IPS-18c (cell line): ENCODE results near the gene FNIP2.
"Not testable (repeated sequence)": the region's sequence is repeated elsewhere in the genome, so short reads cannot be mapped to it uniquely, and the experiment has no call there.

Experiments used
- H3K4me3 ChIP-seq: 2 replicates; pipeline ENCODE4 v1.7.0; 2013; ENCODE audit warnings: low read depth, mild to moderate bottlenecking, low read length, moderate library complexity; ENCODE audit not compliant: insufficient read depth
- H3K9me3 ChIP-seq: one replicate; pipeline ENCODE4 v1.6.1; 2013; ENCODE audit warnings: mild to moderate bottlenecking, low read length, moderate library complexity; ENCODE audit not compliant: control insufficient read depth, insufficient read depth

The FNIP2 gene

GRCh38 chr4:158869001-158869400 lies 100.2 kb downstream of the FNIP2 start:
- Histone ChIP-seq H3K4me3 (no peak overlapping the region), H3K9me3 (no peaks in the 10 kb centered on the region)

- no peak overlapping the region for H3K4me3 ChIP-seq
- H3K9me3 ChIP-seq: no peaks in the 10 kb centered on the region
Observed at GRCh38 chr4:158869761-158870160, 100.9 kb downstream of the FNIP2 start.

DNA sequence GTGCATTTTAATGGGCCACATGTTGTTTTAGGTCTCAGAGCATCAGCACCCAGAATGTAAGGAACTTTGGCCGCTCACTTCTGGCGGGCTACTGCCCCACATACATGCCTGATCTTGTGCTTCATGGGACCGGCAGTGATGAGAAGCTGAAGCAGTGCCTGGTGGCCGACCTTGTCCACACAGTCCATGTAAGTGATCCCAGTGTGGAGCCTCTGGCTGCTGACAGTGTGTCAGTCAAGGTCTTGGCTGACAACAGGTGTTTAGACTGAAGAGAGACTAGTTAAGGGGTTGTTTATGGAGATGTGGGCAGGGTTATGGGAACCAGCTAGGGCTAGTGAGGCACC lies 101.4 kb downstream of the FNIP2 start:
- no peak overlapping the region for H3K4me3 ChIP-seq
- no peaks in the 10 kb centered on the region for H3K9me3 ChIP-seq

DNA sequence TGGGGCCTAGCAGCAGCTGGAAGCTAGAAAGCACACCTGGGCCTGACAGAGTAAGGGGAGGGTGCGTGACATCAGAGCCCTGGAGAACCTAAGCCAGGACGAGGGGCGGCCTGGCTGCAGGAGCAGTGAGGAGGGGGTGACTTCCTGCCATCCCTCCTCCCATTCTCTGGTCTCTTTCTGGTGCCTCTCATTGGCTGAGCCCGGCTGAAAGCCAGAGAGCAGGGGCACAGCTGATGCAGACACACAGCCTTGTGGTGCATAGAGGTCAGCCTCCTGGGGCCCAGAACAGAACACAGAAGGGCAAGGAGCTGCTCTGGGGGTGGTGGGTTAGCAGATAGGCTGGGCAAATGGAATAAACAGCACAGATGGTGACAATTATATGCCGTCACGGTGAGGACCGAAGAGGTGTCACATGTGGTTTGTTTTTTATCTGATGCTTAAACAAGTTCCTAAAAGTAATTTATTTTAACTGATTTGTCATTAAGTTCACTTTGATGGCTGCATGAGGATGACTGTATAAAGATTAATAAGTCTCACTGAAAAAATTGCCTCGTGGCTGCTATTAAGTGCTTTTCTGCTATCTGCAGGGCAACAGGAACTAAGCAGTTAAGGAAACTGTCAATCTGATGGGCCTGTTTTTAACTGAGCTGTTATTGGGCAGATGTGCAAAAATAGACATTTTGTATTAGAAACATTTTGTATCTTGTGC lies 102.0 kb downstream of the FNIP2 start:
- H3K9me3 ChIP-seq: no peaks in the 10 kb centered on the region
- H3K4me3 ChIP-seq: no peak overlapping the region

- H3K4me3 ChIP-seq: no peak overlapping the region
- no peaks in the 10 kb centered on the region for H3K9me3 ChIP-seq
Observed at GRCh38 chr4:158871335-158871724, 102.5 kb downstream of the FNIP2 start.

- Histone ChIP-seq H3K4me3 (no peak overlapping the region), H3K9me3 (no peaks in the 10 kb centered on the region)
Observed at GRCh38 chr4:158873795-158874401, 105.1 kb downstream of the FNIP2 start.

DNA sequence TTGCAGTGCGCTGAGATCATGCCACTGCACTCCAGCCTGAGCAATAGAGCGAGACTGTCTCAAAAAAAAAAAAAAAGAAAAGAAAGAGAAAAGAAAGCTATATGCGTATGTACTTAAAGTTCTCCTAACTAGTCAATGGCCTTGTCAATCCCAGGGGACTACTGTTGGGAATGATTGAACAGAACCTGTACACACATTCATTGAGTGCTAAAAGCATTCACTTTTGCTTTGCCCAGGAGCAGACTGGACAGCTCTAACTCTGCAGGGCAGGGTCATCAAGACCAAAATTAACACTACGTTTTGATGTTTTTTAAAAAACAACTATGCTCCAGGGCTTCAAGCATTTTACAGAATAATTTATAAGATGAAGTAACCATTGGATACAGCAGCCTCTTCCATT lies 106.2 kb downstream of the FNIP2 start:
- Histone ChIP-seq H3K4me3 (no peak overlapping the region), H3K9me3 (no peaks in the 10 kb centered on the region)

DNA sequence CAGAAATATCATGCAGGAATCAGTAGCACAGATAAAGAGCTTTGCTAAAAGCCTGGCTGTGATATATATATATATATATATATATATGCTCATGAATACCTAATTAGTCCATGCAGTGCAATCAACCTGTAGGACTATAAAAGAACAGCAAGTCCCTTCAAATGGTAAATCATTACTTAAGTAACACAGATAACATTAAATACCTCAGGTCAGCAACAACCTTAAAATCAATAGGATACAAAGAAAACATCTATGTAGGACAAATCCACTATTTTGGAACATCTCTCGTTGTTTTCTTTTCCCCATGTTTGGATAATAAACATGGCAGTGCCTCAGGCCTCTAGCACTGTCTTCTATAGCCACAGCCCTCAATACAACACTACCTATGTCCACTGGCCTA lies 106.6 kb downstream of the FNIP2 start:
- Histone ChIP-seq H3K9me3 (no peaks in the 10 kb centered on the region), H3K4me3 (no peak overlapping the region)

DNA sequence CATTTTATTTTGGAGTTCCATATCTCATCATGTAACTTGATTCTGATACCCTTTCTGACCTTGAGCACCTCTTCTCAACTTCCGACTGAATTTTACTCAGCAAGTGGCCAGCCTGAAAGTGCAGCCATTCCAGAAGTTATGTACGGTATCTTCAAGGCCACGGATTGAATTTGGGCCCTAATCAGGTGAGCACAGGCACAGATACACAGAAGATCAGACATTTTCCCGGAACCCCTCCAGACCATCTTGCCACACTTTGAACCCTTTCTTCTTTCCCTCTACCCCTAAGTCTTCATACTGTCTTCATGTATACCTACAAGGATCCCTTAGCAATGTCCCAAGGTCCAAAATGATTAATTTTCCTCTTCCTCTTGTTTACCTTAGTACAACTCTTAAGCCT lies 108.2 kb downstream of the FNIP2 start:
- H3K9me3 ChIP-seq: peaks cover 2% of the 10 kb centered on the region
- no peak overlapping the region for H3K4me3 ChIP-seq

GRCh38 chr4:158882142-158882541 lies 113.3 kb downstream of the FNIP2 start:
- not testable (repeated sequence) for H3K4me3 ChIP-seq, H3K9me3 ChIP-seq

DNA sequence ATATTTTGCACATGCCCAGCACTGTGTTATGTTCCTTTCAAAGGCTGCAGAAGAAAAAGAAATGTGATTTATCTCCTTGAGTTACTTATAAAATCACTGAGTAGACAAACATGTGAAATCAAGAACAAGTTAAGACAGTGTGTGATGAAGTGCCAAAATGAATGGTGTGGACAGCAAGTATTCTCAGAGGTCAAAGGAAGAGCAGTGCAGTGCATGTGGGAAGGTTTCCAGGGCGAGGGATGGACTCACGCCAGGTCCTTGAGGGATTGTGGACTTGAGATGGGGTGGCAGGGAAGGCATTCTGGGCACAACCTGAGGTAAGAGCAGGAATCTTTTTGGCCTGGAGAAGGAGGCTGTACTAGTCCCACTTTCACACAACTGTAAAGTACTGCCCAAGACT lies 115.5 kb downstream of the FNIP2 start:
- peaks cover 2% of the 10 kb centered on the region for H3K9me3 ChIP-seq
- no peak overlapping the region for H3K4me3 ChIP-seq

DNA sequence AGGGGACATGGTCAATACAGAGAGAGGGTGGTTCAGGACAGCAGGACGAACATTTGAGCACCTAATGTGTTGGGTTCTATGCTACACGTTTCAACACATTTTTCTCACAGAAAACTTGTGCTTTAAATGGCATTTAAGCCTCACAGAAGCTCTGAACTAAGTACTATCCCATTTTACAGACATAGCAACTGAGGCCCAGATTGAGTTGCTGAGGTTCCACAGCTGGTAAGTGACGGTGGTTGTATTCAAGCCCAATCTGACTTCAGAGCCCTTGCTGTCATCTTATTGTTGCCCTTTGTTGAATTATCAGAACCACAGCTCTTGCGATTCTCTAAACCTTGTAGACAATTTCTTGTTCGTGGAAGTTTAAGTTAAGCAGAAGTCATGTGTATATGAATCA lies 116.7 kb downstream of the FNIP2 start:
- Histone ChIP-seq H3K9me3 (peaks cover 2% of the 10 kb centered on the region), H3K4me3 (no peak overlapping the region)

- Histone ChIP-seq H3K4me3 (no peak overlapping the region), H3K9me3 (no peaks in the 10 kb centered on the region)
Observed at GRCh38 chr4:158890294-158890693, 121.5 kb downstream of the FNIP2 start.

DNA sequence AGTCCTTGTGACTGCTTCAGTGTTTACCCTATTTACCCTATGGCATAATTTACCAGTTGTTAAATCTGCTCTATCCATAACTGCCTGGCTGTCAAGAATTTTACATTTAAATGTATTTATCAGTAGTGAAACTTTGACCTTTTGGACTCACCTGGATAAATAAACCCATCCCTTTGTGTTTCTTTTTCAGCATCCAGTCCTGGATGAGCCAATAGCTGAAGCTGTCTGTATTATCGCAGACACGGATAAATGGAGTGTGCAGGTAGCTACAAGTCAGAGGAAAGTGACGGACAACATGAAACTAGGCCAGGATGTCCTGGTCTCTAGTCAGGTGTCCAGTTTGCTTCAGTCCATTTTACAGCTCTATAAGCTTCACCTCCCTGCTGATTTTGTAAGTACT lies 122.4 kb downstream of the FNIP2 start:
- no peak overlapping the region for H3K4me3 ChIP-seq

GRCh38 chr4:158894826-158895225 lies 126.0 kb downstream of the FNIP2 start:
- Histone ChIP-seq H3K4me3 (no peak overlapping the region), H3K9me3 (no peaks in the 10 kb centered on the region)

More for the DNA sequence above, 122.4 kb downstream of the FNIP2 start:
- H3K9me3 ChIP-seq: no peaks in the 10 kb centered on the region

GRCh38 chr4:158895797-158896576 lies 127.2 kb downstream of the FNIP2 start:
- Histone ChIP-seq H3K9me3 (no peaks in the 10 kb centered on the region), H3K4me3 (no peak overlapping the region)

DNA sequence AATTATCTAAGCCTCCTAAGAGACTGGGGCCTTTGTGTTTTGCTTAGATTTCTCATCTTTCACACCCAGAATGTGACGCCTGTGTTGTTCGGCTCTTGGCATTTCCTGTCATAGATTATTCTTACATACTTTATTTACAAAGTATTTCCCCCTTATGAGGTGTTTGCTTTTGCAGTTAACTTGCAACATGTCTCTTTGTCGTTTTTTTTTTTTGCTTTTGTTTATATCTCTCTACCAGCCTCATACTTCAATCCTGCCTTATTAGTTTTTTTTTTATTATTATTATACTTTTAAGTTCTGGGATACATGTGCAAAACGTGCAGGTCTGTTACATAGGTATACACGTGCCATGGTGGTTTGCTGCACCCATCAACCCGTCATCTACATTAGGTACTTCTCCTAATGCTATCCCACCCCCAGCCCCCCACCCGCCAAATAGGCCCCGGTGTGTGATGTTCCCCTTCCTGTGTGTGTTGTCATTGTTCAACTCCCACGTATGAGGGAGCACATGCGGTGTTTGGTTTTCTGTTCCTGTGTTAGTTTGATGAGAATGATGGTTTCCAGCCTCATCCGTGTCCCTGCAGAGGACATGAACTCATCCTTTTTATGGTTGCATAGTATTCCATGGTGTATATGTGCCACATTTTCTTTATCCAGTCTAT lies 127.9 kb downstream of the FNIP2 start:
- H3K4me3 ChIP-seq, H3K9me3 ChIP-seq: not testable (repeated sequence)

GRCh38 chr4:158900408-158900807 lies 131.6 kb downstream of the FNIP2 start:
- not testable (repeated sequence) for H3K9me3 ChIP-seq, H3K4me3 ChIP-seq
